Endothelial cell of umbilical vein (primary cell): ENCODE measurements around the gene FAM168B. TPM values are rescaled to one million over a fixed set of nuclear protein-coding genes. Genes with fewer than 3 reads are reported as not detected.

ENCODE experiments used
- BruUV-seq: library from RNA; stranded (reverse); fragments of 400-500 nt; replicated peaks from 2 replicates; lab custom pipeline; 2021; lab: Mats Ljungman, UMichigan
- CTCF ChIA-PET: fragments of 300-600, 350-600 bp; sonication (Branson Sonifier 250); formaldehyde crosslinking; loops from one replicate; lab custom pipeline; 2021; ENCODE audit warnings: antibody characterized with exemption, inconsistent platforms; lab: Charles Lee
- POLR2A ChIA-PET: fragments of 300-600, 350-600 bp; sonication (Branson Sonifier 250); formaldehyde crosslinking; loops from one replicate; lab custom pipeline; 2021; ENCODE audit warnings: antibody characterized with exemption, inconsistent platforms; lab: Charles Lee
- DNase-seq: peaks from one replicate; pipeline ENCODE4 v3.0.0-alpha.2; 2011; ENCODE audit warnings: low read depth, low spot score
- FAIRE-seq: peaks from 2 replicates; lab custom pipeline; 2011; peaks lifted over from hg19 to GRCh38; lab: Jason Lieb, UNC
- H2AFZ ChIP-seq: 2 replicates; pipeline ENCODE4 v1.6.0; 2012; ENCODE audit warnings: low read depth, low read length, control low read depth, inconsistent platforms
- H3K27ac ChIP-seq: 2 replicates; pipeline ENCODE4 v1.5.1; 2011; ENCODE audit warnings: low read depth, mild to moderate bottlenecking, control low read depth, low read length, moderate library complexity; ENCODE audit not compliant: insufficient read depth
- H3K27me3 ChIP-seq, 2 experiments: 2 replicates each; pipeline versions ENCODE4 v1.6.0 to v1.6.1; 2011; ENCODE audit warnings: low read length in 2 of 2, mixed read lengths in 1 of 2; ENCODE audit not compliant: control insufficient read depth in 2 of 2, insufficient read depth in 2 of 2
- H3K36me3 ChIP-seq, 2 experiments: 2 replicates in 1 of 2; 3 replicates in 1 of 2; pipeline ENCODE4 v1.5.1; 2011; ENCODE audit warnings: low read length in 2 of 2, mild to moderate bottlenecking in 1 of 2, moderate library complexity in 1 of 2; ENCODE audit not compliant: control insufficient read depth in 2 of 2, insufficient read depth in 2 of 2; ENCODE audit errors: extremely low read depth in 1 of 2
- H3K4me1 ChIP-seq: 3 replicates; pipeline ENCODE4 v1.5.1; 2011; ENCODE audit warnings: mild to moderate bottlenecking, low read length; ENCODE audit not compliant: control insufficient read depth, insufficient read depth; ENCODE audit errors: extremely low read depth
- H3K4me2 ChIP-seq: 2 replicates; pipeline ENCODE4 v1.6.1; 2011; ENCODE audit warnings: low read length, control low read depth, mixed read lengths; ENCODE audit not compliant: insufficient read depth
- H3K4me3 ChIP-seq, 3 experiments: fragments of 200-600 bp in 1 of 3; sonication (generic), shearing (Covaris generic) in 1 of 3; replicated peaks in 1 of 3; 2 replicates each; pipeline ENCODE4 v1.5.1; 2011 to 2016; ENCODE audit warnings: control low read depth in 3 of 3, low read length in 3 of 3, mild to moderate bottlenecking in 2 of 3, inconsistent platforms in 1 of 3, low read depth in 1 of 3, moderate library complexity in 1 of 3; ENCODE audit not compliant: insufficient read depth in 1 of 3
- H3K79me2 ChIP-seq: 2 replicates; pipeline ENCODE4 v1.6.0; 2012; ENCODE audit warnings: low read length, inconsistent platforms; ENCODE audit not compliant: control insufficient read depth, insufficient read depth
- H3K9ac ChIP-seq: replicated peaks from 2 replicates; pipeline ENCODE3; 2011; ENCODE audit warnings: low read length, control low read depth; ENCODE audit not compliant: insufficient read depth; ENCODE audit errors: extremely low read depth
- H3K9me1 ChIP-seq: replicated peaks from 3 replicates; pipeline ENCODE4 v1.6.0; 2011; ENCODE audit warnings: mild to moderate bottlenecking, low read length; ENCODE audit not compliant: control insufficient read depth, insufficient read depth; ENCODE audit errors: extremely low read depth
- H3K9me3 ChIP-seq: replicated peaks from 2 replicates; pipeline ENCODE4 v1.5.1; 2012; ENCODE audit warnings: low read length, inconsistent platforms; ENCODE audit not compliant: control insufficient read depth, insufficient read depth
- H4K20me1 ChIP-seq: replicated peaks from 2 replicates; pipeline ENCODE3; 2011; ENCODE audit warnings: mild to moderate bottlenecking, low read length; ENCODE audit not compliant: control insufficient read depth, insufficient read depth; ENCODE audit errors: extremely low read depth
- EZH2 ChIP-seq: IDR thresholded peaks from 2 replicates; pipeline ENCODE4 v1.6.1; 2012; ENCODE audit warnings: borderline replicate concordance, low read depth, mild to moderate bottlenecking, moderate library complexity, low read length, inconsistent platforms; ENCODE audit not compliant: severe bottlenecking
- FOS ChIP-seq: IDR thresholded peaks from 2 replicates; pipeline ENCODE4 v1.6.1; 2011; ENCODE audit warnings: mild to moderate bottlenecking, low read length, moderate library complexity, borderline replicate concordance; ENCODE audit not compliant: insufficient read depth
- GATA2 ChIP-seq: IDR thresholded peaks from 2 replicates; pipeline ENCODE4 v1.7.0; 2011; ENCODE audit warnings: low read depth, mild to moderate bottlenecking, moderate library complexity, mixed read lengths, low read length; ENCODE audit not compliant: insufficient read length, insufficient read depth
- JUN ChIP-seq: IDR thresholded peaks from 2 replicates; pipeline ENCODE4 v1.6.1; 2011; ENCODE audit warnings: borderline replicate concordance, low read depth; ENCODE audit not compliant: insufficient read length, insufficient read depth
- MYC ChIP-seq: IDR thresholded peaks from one replicate; pipeline ENCODE4 v1.6.1; 2011; ENCODE audit warnings: mild to moderate bottlenecking, low read depth, low read length
- POLR2A ChIP-seq: IDR thresholded peaks from 2 replicates; pipeline ENCODE4 v1.6.1; 2012; ENCODE audit warnings: low read depth, mild to moderate bottlenecking, control low read depth, low read length
- POLR2AphosphoS5 ChIP-seq: IDR thresholded peaks from 2 replicates; pipeline ENCODE4 v1.6.1; 2012; ENCODE audit warnings: low read depth, mild to moderate bottlenecking, control low read depth, low read length, moderate library complexity; ENCODE audit not compliant: insufficient read depth
- dilution Hi-C: fragments of 300-500 bp; cut with MboI; formaldehyde crosslinking; loops from one replicate; pipeline ENCODE4 v1.15.0; 2019; ENCODE audit warnings: low sequenced_read_pairs; ENCODE audit not compliant: extremely low pct_ligation_motif_present
- intact Hi-C: fragments of 100-400 bp; cut with micrococcal nuclease; formaldehyde crosslinking; loops from one replicate; pipeline ENCODE4 v1.10.0; 2022
- polyA plus RNA-seq, 4 experiments: library from polyadenylated mRNA; depleted of rRNA in 3 of 4; stranded (reverse) in 3 of 4; unstranded in 1 of 4; fragments of >200 nt; gene quantifications; 2 replicates each; pipeline versions ENCODE4 v1.2.1 to v1.2.3, GENCODE V29; 2011 to 2012; ENCODE audit warnings: missing spikeins in 1 of 4
- total RNA-seq: library from RNA; stranded (reverse); gene quantifications from 2 replicates; pipeline ENCODE4 v1.2.3, GENCODE V29; 2021
- TF ChIP-seq, protein P1 (sequence below): IDR thresholded peaks from 2 replicates; pipeline ENCODE4 v1.6.1; 2011; ENCODE audit not compliant: insufficient read depth, insufficient read length
- TF ChIP-seq, protein P2 (sequence below), 2 donors: IDR thresholded peaks; 1 replicate in 1 of 2; 2 replicates in 1 of 2; pipeline ENCODE4 v1.5.1; 2011; ENCODE audit warnings: low read length in 2 of 2, mild to moderate bottlenecking in 2 of 2, moderate library complexity in 2 of 2, control low read depth in 1 of 2, inconsistent platforms in 1 of 2, low read depth in 1 of 2; ENCODE audit not compliant: insufficient read depth in 1 of 2; ENCODE audit errors: extremely low read depth in 1 of 2

Gene FAM168B
- total and polyA plus RNA-seq, 2 donors (not counting 3 experiments of a cell fraction or from before 2014, with no cell fraction given), result 109 to 183 TPM

DNA sequence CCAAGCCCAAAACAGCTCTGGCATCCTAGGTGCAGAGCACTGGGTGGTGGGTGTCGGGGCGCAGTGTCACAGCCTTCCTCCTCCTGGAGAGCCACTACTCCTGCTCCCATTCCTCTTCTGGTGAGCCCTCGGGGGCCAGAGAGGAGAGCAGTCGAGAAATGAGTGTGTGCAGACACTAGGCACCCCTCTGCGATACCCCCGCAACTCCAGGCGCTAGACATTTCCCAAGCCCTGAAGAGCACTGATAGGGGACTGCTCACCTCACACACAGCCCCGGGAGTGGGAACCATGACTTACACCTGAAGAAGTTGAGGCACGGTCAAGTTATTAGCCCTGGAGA, 54.2 kb downstream of the FAM168B start:
- H4K20me1 ChIP-seq, result no peaks in the 10 kb centered on the region
- no peaks in the 10 kb centered on the region for H3K79me2 ChIP-seq
- no TSS peak for BruUV-seq
- no peak overlapping the region for H3K9ac ChIP-seq
- H3K4me3 ChIP-seq, result no peak overlapping the region
- H2AFZ ChIP-seq, result no peak overlapping the region
- H3K9me1 ChIP-seq, result no peaks in the 10 kb centered on the region
- H3K27ac ChIP-seq, result no peak overlapping the region
- H3K4me1 ChIP-seq, result no peaks in the 10 kb centered on the region
- intact Hi-C loops (no loop called here), dilution Hi-C loops (no loop called here)
- peaks cover 43 to 52% of the 10 kb centered on the region in 2 experiments for H3K27me3 ChIP-seq
- POLR2A ChIA-PET, result no interaction called here
- H3K36me3 ChIP-seq, result no peaks in the 10 kb centered on the region
- TF ChIP-seq, protein P1, sequence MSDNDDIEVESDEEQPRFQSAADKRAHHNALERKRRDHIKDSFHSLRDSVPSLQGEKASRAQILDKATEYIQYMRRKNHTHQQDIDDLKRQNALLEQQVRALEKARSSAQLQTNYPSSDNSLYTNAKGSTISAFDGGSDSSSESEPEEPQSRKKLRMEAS, result no peak
- no peak for TF ChIP-seq FOS
- TF ChIP-seq JUN, result no peak
- TF ChIP-seq POLR2A, result no peak
- TF ChIP-seq EZH2, result no peak
- TF ChIP-seq, protein P2, sequence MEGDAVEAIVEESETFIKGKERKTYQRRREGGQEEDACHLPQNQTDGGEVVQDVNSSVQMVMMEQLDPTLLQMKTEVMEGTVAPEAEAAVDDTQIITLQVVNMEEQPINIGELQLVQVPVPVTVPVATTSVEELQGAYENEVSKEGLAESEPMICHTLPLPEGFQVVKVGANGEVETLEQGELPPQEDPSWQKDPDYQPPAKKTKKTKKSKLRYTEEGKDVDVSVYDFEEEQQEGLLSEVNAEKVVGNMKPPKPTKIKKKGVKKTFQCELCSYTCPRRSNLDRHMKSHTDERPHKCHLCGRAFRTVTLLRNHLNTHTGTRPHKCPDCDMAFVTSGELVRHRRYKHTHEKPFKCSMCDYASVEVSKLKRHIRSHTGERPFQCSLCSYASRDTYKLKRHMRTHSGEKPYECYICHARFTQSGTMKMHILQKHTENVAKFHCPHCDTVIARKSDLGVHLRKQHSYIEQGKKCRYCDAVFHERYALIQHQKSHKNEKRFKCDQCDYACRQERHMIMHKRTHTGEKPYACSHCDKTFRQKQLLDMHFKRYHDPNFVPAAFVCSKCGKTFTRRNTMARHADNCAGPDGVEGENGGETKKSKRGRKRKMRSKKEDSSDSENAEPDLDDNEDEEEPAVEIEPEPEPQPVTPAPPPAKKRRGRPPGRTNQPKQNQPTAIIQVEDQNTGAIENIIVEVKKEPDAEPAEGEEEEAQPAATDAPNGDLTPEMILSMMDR (IDR thresholded peaks at IDR 0.05; ENCODE audit: extremely low read depth in 1 of 2, insufficient read depth in 1 of 2, low read depth in 1 of 2, low read length in 2 of 2), result no peak
- no peak for TF ChIP-seq GATA2
- no peak for TF ChIP-seq POLR2AphosphoS5
- TF ChIP-seq MYC, result no peak
- CTCF ChIA-PET, result no interaction called here
- DNase-seq (no peak), FAIRE-seq (no peak)
- H3K4me2 ChIP-seq, result no peak overlapping the region
- H3K9me3 ChIP-seq, result no peaks in the 10 kb centered on the region
